NCI-H1417 (cell line): ENCODE measurements around the gene HPS5.
"Not testable (repeated sequence)": the region's sequence is repeated elsewhere in the genome, so short reads cannot be mapped to it uniquely, and the experiment has no call there.

Experiments used
- DNase-seq, 3 experiments: peaks; one replicate each; lab custom pipeline; 2025; lab: John Stamatoyannopoulos, UW

HPS5 gene

DNA sequence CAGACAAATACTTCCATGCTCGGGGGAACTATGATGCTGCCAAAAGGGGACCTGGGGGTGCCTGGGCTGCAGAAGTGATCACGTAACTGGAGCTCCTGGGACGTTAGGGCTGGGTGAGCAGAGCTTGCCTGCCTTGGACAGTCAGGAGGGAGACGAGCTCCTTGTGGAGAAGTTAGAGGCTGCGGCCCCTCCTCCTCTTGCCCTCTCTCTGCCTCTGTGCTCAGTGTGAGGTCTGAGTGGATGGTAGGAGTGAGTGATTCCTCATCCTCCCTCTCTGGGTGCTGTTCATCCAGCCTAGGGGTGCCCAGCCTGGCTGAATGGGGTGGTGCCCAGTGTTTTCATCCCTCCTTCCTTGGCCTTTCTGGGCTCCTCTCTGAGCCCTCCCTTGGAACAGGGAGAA is 52.7 kb downstream of the HPS5 start:
- not testable (repeated sequence) for DNase-seq

DNA sequence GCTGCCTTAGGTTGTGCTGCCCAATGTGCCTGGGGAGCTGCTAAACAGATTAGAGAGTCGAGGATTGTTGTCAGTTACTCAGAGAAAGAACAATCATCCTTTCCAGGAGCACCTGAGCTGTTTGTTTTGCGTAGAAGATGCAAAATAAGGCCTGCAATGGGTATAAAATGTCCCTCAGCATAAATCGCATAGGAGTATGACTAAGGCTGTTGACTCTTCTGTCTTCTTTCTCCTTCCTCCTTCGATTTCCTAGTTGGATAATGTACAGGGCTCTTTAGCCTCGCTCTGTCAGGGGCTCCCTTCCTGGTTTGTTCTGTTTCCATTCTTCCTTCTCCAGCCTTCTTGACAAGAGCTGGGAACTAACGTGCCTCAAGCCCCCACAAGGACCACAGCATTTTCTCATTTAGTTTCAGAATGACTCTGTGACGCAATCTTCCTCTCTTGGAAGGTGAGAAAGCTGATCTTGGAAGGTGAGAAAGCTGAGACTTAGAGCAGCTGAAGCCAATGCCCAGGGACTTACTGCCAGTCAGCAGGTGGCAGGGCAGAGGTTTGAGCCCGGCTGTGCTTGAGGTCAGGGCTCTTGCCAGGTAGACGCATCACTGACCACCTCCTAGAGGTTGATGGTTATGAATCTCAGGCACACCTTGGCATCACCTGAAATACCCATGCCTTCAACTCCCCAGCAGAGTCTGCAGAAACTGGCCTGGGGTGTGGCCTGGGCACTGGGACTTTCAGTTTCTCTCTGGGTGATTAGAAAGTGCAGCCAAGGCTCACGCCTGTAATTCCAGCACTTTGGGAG is 54.4 kb downstream of the HPS5 start:
- not testable (repeated sequence) for DNase-seq

DNA sequence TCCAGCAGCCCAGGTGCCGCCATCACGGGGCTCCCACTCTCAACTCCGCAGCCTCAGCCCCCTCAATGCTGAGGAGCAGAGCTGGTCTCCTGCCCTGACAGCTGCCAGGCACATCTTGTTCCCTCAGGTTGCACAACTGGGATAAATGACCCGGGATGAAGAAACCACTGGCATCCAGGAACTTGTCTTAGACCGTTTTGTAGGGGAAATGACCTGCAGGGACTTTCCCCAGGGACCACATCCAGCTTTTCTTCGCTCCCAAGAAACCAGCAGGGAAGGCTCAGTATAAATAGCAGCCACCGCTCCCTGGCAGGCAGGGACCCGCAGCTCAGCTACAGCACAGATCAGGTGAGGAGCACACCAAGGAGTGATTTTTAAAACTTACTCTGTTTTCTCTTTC is 56.0 kb downstream of the HPS5 start, which contains the start of gene SAA1:
SAA1 (plus strand) TSS at position 316 of the 400 bp plus-strand sequence. CDS start 624 bp downstream, outside the sequence.
- DNase-seq, result no peak

- no peak for DNase-seq
These were observed 57.0 kb downstream of the HPS5 start for GRCh38 chr11:18264677-18265555.

- no peak for DNase-seq
These were observed 57.9 kb downstream of the HPS5 start for GRCh38 chr11:18264035-18264434.

DNA sequence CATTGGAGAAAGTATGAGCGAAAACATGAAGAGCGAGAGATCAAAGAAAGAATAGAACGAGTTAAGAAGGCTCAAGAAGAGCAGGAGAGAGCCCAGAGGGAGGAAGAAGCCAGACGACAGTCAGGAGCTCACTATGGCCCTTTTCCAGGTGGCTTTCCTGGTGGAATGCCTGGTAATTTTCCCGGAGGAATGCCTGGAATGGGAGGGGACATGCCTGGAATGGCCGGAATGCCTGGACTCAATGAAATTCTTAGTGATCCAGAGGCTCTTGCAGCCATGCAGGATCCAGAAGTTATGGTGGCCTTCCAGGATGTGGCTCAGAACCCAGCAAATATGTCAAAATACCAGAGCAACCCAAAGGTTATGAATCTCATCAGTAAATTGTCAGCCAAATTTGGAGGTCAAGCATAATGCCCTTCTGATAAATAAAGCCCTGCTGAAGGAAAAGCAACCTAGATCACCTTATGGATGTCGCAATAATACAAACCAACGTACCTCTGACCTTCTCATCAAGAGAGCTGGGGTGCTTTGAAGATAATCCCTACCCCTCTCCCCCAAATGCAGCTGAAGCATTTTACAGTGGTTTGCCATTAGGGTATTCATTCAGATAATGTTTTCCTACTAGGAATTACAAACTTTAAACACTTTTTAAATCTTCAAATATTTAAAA is 59.1 kb downstream of the HPS5 start:
- not testable (repeated sequence) for DNase-seq

DNA sequence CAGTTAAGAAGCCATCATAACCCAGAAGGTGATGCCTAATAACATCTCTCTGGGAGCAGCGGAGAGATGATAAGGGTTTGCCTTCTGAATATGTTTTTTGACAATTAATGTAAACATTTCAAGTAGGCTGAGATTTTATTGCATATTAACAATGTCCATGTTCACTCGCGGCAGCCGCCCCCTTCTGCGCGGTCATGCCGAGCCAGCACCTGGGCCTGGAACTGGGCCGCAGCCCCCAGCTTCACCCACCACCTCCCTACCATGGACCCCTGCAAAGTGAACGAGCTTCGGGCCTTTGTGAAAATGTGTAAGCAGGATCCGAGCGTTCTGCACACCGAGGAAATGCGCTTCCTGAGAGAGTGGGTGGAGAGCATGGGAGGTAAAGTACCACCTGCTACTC is 60.2 kb downstream of the HPS5 start:
- no peak for DNase-seq

GRCh38 chr11:18259259-18259658 is 62.7 kb downstream of the HPS5 start:
- peak in 1 of 3 experiments; percentile 33 for DNase-seq

DNA sequence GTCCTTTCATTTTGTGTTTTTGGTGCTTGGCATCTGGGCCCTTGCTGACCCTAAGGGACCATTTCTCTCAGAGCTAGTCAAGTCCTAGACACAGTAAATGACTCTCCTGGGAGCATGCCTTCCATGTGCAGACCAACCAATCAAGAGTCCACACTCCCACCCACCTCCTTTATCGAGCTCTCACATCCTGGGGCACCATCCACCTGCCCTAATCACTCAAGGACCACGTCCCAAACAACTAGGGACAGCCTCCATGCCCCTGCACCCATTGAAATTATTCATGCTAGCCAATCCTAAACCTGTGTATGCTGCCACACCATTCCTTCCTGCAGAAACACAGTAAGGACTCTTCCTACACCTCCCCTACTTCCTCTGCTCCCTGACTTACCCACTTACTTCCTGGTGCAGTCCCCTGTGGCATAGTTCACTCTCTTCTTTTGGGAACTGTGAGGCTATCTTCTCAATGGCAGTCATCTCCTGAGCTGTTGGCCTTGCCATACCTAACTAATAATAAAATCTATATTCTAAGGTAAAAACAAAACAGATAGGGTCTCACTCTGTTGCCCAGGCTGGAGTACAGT is 67.1 kb downstream of the HPS5 start:
- DNase-seq, result no peak

DNA sequence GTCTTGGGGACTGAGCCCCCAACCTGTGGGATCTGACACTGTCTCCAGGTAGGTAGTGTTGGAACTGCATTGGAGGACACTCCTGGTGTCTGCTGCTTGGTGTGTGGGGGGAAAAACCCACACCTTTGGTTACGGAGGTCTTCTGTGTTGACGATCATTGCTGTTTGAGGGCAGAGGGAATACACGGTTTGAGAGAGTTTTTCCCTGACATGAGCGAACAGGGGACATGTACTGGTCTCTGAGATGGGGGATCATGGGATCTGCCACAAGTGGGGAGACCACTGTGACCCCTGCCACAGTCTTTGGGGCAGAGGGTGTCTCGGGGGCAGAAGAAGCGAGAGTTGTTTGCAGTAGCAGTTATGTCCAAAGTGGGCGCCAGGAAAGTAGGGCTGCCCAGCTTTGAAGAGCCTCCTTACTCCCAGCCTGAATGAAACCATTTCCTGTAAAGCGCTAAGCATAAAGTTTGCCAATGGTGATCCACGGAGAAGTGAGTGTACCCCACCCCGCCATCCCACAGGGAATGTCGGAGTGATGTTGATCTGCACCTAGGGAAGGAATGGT is 68.1 kb downstream of the HPS5 start:
- no peak for DNase-seq

GRCh38 chr11:18253233-18253632 is 68.7 kb downstream of the HPS5 start:
- DNase-seq, result no peak

GRCh38 chr11:18248561-18248960 is 73.4 kb downstream of the HPS5 start, which contains the start of gene SAA2:
Gene SAA2 (minus strand): TSS chr11:18248668. CDS start chr11:18248011, 657 bp downstream.
- no peak for DNase-seq

- DNase-seq, result not testable (repeated sequence)
These were observed 74.8 kb downstream of the HPS5 start for GRCh38 chr11:18247191-18247581.

GRCh38 chr11:18246379-18247190 is 75.4 kb downstream of the HPS5 start:
- not testable (repeated sequence) for DNase-seq

- DNase-seq, result no peak
These were observed 76.5 kb downstream of the HPS5 start for GRCh38 chr11:18245396-18245795.

- peak; percentile 26 to 76 (median 69) for DNase-seq
These were observed 78.1 kb downstream of the HPS5 start for GRCh38 chr11:18243783-18244362.

DNA sequence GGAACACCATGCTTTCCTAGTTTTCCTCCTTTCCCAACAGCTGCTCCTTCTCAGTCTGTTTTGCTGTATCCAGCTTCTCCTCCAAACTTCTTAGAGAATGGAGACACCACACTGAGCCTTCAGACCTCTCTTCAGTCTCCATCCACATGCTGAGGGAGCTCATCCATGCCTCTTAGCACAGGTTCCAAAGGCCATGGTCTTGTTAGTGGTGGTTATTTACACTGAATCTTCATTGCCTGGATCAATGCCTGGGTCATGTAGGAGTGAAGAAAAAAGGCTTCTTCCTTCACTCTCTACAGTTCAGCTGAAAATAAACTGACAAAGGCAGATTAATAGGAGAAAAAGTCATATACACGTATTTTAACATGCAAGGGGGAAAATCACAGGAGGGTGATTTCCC is 82.3 kb downstream of the HPS5 start:
- no peak for DNase-seq

DNA sequence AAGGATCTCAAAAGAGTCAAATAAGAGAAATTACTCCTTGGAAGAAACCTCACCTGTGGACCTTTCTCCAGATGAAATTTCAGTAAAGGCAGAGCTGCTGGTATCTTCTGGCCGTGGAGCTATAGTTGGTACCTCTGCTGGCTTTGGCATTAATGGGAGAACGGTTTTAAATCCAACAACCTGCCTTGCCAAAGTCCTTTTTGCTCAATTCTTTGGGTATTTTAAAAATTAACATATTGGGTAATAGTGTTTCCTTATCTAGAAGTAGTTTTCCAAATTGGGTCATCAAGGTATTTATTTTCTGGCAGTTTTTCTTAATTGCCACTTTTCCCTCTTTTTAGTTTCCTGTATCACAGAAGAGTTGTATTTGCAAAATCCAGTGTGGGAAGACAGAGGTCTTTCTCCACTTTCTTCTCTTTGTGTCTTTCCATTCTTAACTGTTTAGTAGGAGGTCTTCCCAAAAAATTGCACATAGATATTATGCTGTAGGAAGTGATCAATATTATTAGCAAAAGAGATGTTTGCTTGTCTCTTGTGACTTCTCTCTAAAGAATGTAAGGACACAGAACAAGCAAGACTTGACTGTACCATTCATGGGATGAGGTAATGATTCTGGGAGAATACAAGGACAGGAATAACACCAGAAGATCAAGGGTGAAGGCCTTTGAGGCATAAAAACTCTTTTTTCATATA is 85.1 kb downstream of the HPS5 start, which contains the start of gene SAA4:
SAA4 (minus strand) TSS at position 139 of the 693 bp plus-strand sequence. CDS start 876 bp downstream, outside the sequence.
- no peak for DNase-seq
